ENCODE results near the gene MIX23.

- no peak for TF ChIP-seq POLR2A (IDR thresholded peaks at IDR 0.05; ENCODE audit: low read depth, low read length)
- no peak for TF ChIP-seq SPI1 (IDR thresholded peaks at IDR 0.05; ENCODE audit: borderline replicate concordance, insufficient read depth, low read depth, low read length)
- no peak for TF ChIP-seq CTCF (IDR thresholded peaks at IDR 0.05 in 2 of 3, conservative IDR thresholded peaks at IDR 0.05 in 1 of 3; ENCODE audit: control insufficient read depth in 2 of 3, extremely low read depth in 1 of 3, insufficient read depth in 1 of 3, low read depth in 3 of 3, low read length in 3 of 3)
- no peak for TF ChIP-seq BHLHE40 (IDR thresholded peaks at IDR 0.05; ENCODE audit: borderline replicate concordance in 1 of 2, low read depth in 2 of 2, low read length in 1 of 2)
- no peak for TF ChIP-seq POLR2AphosphoS5 (IDR thresholded peaks at IDR 0.05; ENCODE audit: low read length)
- TF ChIP-seq CEBPZ (IDR thresholded peaks at IDR 0.05; ENCODE audit: low read depth, low read length): no peak
- TF ChIP-seq JUNB (IDR thresholded peaks at IDR 0.05): no peak
- TF ChIP-seq RCOR1 (conservative IDR thresholded peaks at IDR 0.05; ENCODE audit: low read depth, low read length): no peak
- no peak for TF ChIP-seq RAD21 (IDR thresholded peaks at IDR 0.05; ENCODE audit: insufficient read depth, low read depth, low read length)
- no peak for TF ChIP-seq IKZF2 (IDR thresholded peaks at IDR 0.05)
- TF ChIP-seq BRCA1 (IDR thresholded peaks at IDR 0.05; ENCODE audit: low read depth, low read length): no peak
- no peak for TF ChIP-seq CEBPB (IDR thresholded peaks at IDR 0.05; ENCODE audit: borderline replicate concordance in 1 of 2, low read depth in 2 of 2, low read length in 2 of 2)
Measured at GRCh38 chr3:122430371-122430770, 47.3 kb upstream of the MIX23 start.

Data from GM12878 (cell line).